ENCODE data around the gene PLS1.

PLS1 gene

GRCh38 chr3:142638291-142638690 is 42.1 kb downstream of the PLS1 start:
- no peak overlapping the region for H3K27ac ChIP-seq
- DNase-seq (ENCODE audit: low spot score) = no peak
- H3K4me3 ChIP-seq = no peak overlapping the region
- no peak for TF ChIP-seq CTCF (IDR thresholded peaks at IDR 0.05)

GRCh38 chr3:142641504-142641903 is 45.3 kb downstream of the PLS1 start:
- TF ChIP-seq CTCF (IDR thresholded peaks at IDR 0.05) = no peak
- no peak overlapping the region for H3K4me3 ChIP-seq
- DNase-seq (ENCODE audit: low spot score) = no peak
- no peak overlapping the region for H3K27ac ChIP-seq

GRCh38 chr3:142642956-142643355 is 46.8 kb downstream of the PLS1 start:
- Histone ChIP-seq H3K27ac (no peak overlapping the region), H3K4me3 (no peak overlapping the region)
- no peak for DNase-seq (ENCODE audit: low spot score)
- TF ChIP-seq CTCF (IDR thresholded peaks at IDR 0.05) = no peak

GRCh38 chr3:142644502-142644901 is 48.3 kb downstream of the PLS1 start:
- no peak for TF ChIP-seq CTCF (IDR thresholded peaks at IDR 0.05)
- DNase-seq (ENCODE audit: low spot score) = no peak
- Histone ChIP-seq H3K27ac (no peak overlapping the region), H3K4me3 (no peak overlapping the region)

GRCh38 chr3:142645236-142645793 is 49.1 kb downstream of the PLS1 start:
- no peak for DNase-seq (ENCODE audit: low spot score)
- TF ChIP-seq CTCF (IDR thresholded peaks at IDR 0.05) = no peak
- H3K4me3 ChIP-seq = no peak overlapping the region
- H3K27ac ChIP-seq = no peak overlapping the region

GRCh38 chr3:142646020-142646785 is 50.0 kb downstream of the PLS1 start:
- DNase-seq (ENCODE audit: low spot score) = no peak
- no peak for TF ChIP-seq CTCF (IDR thresholded peaks at IDR 0.05)
- H3K27ac ChIP-seq = no peak overlapping the region
- no peak overlapping the region for H3K4me3 ChIP-seq

- TF ChIP-seq CTCF (IDR thresholded peaks at IDR 0.05) = no peak
- Histone ChIP-seq H3K4me3 (no peak overlapping the region), H3K27ac (no peak overlapping the region)
- no peak for DNase-seq (ENCODE audit: low spot score)
Observed at GRCh38 chr3:142647856-142648255, 51.7 kb downstream of the PLS1 start.
